ENCODE measurements around the gene WDR7. TPM values are rescaled to one million over a fixed set of nuclear protein-coding genes. Genes with fewer than 3 reads are reported as not detected.
A peak's percentile ranks its signal among the peaks of the same experiment; 100 is the strongest.

The WDR7 gene
- total RNA-seq, 1 experiment from 2014 or later: 11.5 TPM

DNA sequence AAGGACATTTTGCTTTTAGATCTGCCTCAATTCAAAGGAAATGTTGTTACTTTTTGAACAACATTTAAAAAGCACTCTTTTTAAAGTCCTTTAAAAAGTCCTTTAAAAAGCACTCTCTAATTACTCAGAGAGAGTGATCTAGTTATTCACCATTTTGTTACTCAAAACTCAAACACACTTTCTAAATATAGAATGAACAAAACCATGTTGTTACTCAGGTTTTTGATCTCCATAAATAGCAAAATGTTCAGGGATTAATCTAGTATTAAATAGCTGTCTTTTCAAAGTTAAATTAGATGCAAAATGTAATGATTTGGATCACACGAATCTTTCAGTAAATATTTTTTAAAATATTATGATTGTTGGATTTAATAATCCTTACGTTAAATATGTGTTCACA is 352.2 kb downstream of the WDR7 start:
- Histone ChIP-seq H4K20me1 (ENCODE audit: insufficient read depth) (no peaks in the 10 kb centered on the region), H3K9ac (ENCODE audit: low read length) (no peak overlapping the region), H3K79me2 (ENCODE audit: insufficient read depth, low read length) (no peaks in the 10 kb centered on the region), H3K36me3 (ENCODE audit: control insufficient read depth in 1 of 2, insufficient read depth in 2 of 2, low read length in 2 of 2) (no peaks in the 10 kb centered on the region), H3K27me3 (ENCODE audit: insufficient read depth, low read length) (no peaks in the 10 kb centered on the region), H3K4me2 (ENCODE audit: low read length) (no peak overlapping the region), H3K27ac (ENCODE audit: low read depth, low read length) (no peak overlapping the region), H3K4me1 (ENCODE audit: control insufficient read depth in 1 of 2, insufficient read depth in 2 of 2, low read length in 2 of 2) (peaks cover 8 to 10% of the 10 kb centered on the region in 2 experiments), H3K4me3 (replicated peaks in 1 of 2; ENCODE audit: low read depth in 1 of 2, low read length in 2 of 2) (no peak overlapping the region), H3K9me3 (ENCODE audit: control insufficient read depth in 1 of 2, insufficient read depth in 1 of 2, low read depth in 1 of 2, low read length in 2 of 2) (no peaks in the 10 kb centered on the region), H3K9me2 (ENCODE audit: insufficient read depth) (no peaks in the 10 kb centered on the region), H2AFZ (ENCODE audit: low read depth, low read length, poor library complexity, severe bottlenecking) (no peak overlapping the region)
- RAD21 ChIA-PET (ENCODE audit: low non-redundant PET in 1 of 2, low total read pairs in 2 of 2, uncharacterized antibody in 2 of 2, unreplicated experiment in 2 of 2): no interaction called here
- CTCF ChIA-PET: no interaction called here
- POLR2A ChIA-PET: no interaction called here
- ATAC-seq: no peak
- DNase-seq (ENCODE audit: low read depth, low spot score): no peak
- no TSS peak for BruUV-seq (replicated peaks)
- intact Hi-C loops (cut with micrococcal nuclease): no loop called here
- TF ChIP-seq, protein P1, sequence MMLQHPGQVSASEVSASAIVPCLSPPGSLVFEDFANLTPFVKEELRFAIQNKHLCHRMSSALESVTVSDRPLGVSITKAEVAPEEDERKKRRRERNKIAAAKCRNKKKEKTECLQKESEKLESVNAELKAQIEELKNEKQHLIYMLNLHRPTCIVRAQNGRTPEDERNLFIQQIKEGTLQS (IDR thresholded peaks at IDR 0.05): no peak
- TF ChIP-seq SIN3A (IDR thresholded peaks at IDR 0.05; ENCODE audit: low read depth): no peak

- H3K79me2 ChIP-seq (ENCODE audit: insufficient read depth, low read length): no peaks in the 10 kb centered on the region
- TF ChIP-seq, protein P2, sequence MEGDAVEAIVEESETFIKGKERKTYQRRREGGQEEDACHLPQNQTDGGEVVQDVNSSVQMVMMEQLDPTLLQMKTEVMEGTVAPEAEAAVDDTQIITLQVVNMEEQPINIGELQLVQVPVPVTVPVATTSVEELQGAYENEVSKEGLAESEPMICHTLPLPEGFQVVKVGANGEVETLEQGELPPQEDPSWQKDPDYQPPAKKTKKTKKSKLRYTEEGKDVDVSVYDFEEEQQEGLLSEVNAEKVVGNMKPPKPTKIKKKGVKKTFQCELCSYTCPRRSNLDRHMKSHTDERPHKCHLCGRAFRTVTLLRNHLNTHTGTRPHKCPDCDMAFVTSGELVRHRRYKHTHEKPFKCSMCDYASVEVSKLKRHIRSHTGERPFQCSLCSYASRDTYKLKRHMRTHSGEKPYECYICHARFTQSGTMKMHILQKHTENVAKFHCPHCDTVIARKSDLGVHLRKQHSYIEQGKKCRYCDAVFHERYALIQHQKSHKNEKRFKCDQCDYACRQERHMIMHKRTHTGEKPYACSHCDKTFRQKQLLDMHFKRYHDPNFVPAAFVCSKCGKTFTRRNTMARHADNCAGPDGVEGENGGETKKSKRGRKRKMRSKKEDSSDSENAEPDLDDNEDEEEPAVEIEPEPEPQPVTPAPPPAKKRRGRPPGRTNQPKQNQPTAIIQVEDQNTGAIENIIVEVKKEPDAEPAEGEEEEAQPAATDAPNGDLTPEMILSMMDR (IDR thresholded peaks at IDR 0.05 in 2 of 3, conservative IDR thresholded peaks at IDR 0.05 in 1 of 3; ENCODE audit: borderline replicate concordance in 1 of 3, insufficient read depth in 1 of 3, low read depth in 2 of 3, low read length in 2 of 3): no peak
- no peak for TF ChIP-seq MAX (IDR thresholded peaks at IDR 0.05)
- peak; percentile 45 for TF ChIP-seq FOSL1 (IDR thresholded peaks at IDR 0.05; ENCODE audit: low read depth)
- TF ChIP-seq SIN3A (IDR thresholded peaks at IDR 0.05; ENCODE audit: low read depth): no peak
- peak; percentile 19; the same call in 1 of the 2 replicates for TF ChIP-seq ELF1 (IDR thresholded peaks at IDR 0.05; ENCODE audit: borderline replicate concordance, low read depth)
- TF ChIP-seq POLR2AphosphoS5 (IDR thresholded peaks at IDR 0.05; ENCODE audit: low read depth, low read length): no peak
- peak; percentile 33; the same call in 1 of the 2 replicates for TF ChIP-seq JUND (IDR thresholded peaks at IDR 0.05)
- peak; percentile 62 for TF ChIP-seq TCF7L2 (IDR thresholded peaks at IDR 0.05; ENCODE audit: borderline replicate concordance, extremely low read depth, insufficient read depth, insufficient read length)
- no peak for TF ChIP-seq ZNF274 (IDR thresholded peaks at IDR 0.05; ENCODE audit: low read depth, low read length)
- TF ChIP-seq RAD21 (IDR thresholded peaks at IDR 0.05; ENCODE audit: low read depth): no peak
- TF ChIP-seq, protein P3, sequence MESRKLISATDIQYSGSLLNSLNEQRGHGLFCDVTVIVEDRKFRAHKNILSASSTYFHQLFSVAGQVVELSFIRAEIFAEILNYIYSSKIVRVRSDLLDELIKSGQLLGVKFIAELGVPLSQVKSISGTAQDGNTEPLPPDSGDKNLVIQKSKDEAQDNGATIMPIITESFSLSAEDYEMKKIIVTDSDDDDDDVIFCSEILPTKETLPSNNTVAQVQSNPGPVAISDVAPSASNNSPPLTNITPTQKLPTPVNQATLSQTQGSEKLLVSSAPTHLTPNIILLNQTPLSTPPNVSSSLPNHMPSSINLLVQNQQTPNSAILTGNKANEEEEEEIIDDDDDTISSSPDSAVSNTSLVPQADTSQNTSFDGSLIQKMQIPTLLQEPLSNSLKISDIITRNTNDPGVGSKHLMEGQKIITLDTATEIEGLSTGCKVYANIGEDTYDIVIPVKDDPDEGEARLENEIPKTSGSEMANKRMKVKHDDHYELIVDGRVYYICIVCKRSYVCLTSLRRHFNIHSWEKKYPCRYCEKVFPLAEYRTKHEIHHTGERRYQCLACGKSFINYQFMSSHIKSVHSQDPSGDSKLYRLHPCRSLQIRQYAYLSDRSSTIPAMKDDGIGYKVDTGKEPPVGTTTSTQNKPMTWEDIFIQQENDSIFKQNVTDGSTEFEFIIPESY (IDR thresholded peaks at IDR 0.05; ENCODE audit: extremely low read depth, insufficient replicate concordance, low read length): no peak
- no peak for TF ChIP-seq EGR1 (IDR thresholded peaks at IDR 0.05; ENCODE audit: low read depth)
- TF ChIP-seq ZFX (IDR thresholded peaks at IDR 0.05): no peak
- no peak for TF ChIP-seq YY1 (IDR thresholded peaks at IDR 0.05; ENCODE audit: extremely low read depth, insufficient replicate concordance, low read depth, low read length)
- TF ChIP-seq POLR2A (IDR thresholded peaks at IDR 0.05; ENCODE audit: borderline replicate concordance, extremely low read depth, insufficient read depth, insufficient read length): no peak
- TF ChIP-seq SRF (IDR thresholded peaks at IDR 0.05; ENCODE audit: low read depth): peak; percentile 74
Observed at GRCh38 chr18:57004366-57005121, 353.4 kb downstream of the WDR7 start.

More at GRCh38 chr18:57004366-57005121, 353.4 kb downstream of the WDR7 start:
- ATAC-seq (no peak), DNase-seq (ENCODE audit: low read depth, low spot score) (no peak)
- no TSS peak for BruUV-seq (replicated peaks)
- ChIA-PET RAD21 (ENCODE audit: low non-redundant PET in 1 of 2, low total read pairs in 2 of 2, uncharacterized antibody in 2 of 2, unreplicated experiment in 2 of 2) (no interaction called here), CTCF (no interaction called here), POLR2A (no interaction called here)
- Histone ChIP-seq H3K4me2 (ENCODE audit: low read length) (peak overlapping the region; percentile 18), H3K4me1 (ENCODE audit: control insufficient read depth in 1 of 2, insufficient read depth in 2 of 2, low read length in 2 of 2) (peaks cover 8 to 10% of the 10 kb centered on the region in 2 experiments), H3K9me2 (ENCODE audit: insufficient read depth) (no peaks in the 10 kb centered on the region), H3K27ac (ENCODE audit: low read depth, low read length) (no peak overlapping the region), H3K36me3 (ENCODE audit: control insufficient read depth in 1 of 2, insufficient read depth in 2 of 2, low read length in 2 of 2) (no peaks in the 10 kb centered on the region), H3K4me3 (replicated peaks in 1 of 2; ENCODE audit: low read depth in 1 of 2, low read length in 2 of 2) (no peak overlapping the region), H3K9me3 (ENCODE audit: control insufficient read depth in 1 of 2, insufficient read depth in 1 of 2, low read depth in 1 of 2, low read length in 2 of 2) (no peaks in the 10 kb centered on the region), H4K20me1 (ENCODE audit: insufficient read depth) (no peaks in the 10 kb centered on the region), H3K9ac (ENCODE audit: low read length) (no peak overlapping the region), H2AFZ (ENCODE audit: low read depth, low read length, poor library complexity, severe bottlenecking) (no peak overlapping the region), H3K27me3 (ENCODE audit: insufficient read depth, low read length) (no peaks in the 10 kb centered on the region)
- intact Hi-C loops (cut with micrococcal nuclease): no loop called here
